KG1 (cell line): ENCODE data around the gene MCIDAS.
A peak's percentile ranks its signal among the peaks of the same experiment; 100 is the strongest.

Experiments
- DNase-seq: peaks from one replicate; lab custom pipeline; 2025; lab: John Stamatoyannopoulos, UW

Gene MCIDAS

DNA sequence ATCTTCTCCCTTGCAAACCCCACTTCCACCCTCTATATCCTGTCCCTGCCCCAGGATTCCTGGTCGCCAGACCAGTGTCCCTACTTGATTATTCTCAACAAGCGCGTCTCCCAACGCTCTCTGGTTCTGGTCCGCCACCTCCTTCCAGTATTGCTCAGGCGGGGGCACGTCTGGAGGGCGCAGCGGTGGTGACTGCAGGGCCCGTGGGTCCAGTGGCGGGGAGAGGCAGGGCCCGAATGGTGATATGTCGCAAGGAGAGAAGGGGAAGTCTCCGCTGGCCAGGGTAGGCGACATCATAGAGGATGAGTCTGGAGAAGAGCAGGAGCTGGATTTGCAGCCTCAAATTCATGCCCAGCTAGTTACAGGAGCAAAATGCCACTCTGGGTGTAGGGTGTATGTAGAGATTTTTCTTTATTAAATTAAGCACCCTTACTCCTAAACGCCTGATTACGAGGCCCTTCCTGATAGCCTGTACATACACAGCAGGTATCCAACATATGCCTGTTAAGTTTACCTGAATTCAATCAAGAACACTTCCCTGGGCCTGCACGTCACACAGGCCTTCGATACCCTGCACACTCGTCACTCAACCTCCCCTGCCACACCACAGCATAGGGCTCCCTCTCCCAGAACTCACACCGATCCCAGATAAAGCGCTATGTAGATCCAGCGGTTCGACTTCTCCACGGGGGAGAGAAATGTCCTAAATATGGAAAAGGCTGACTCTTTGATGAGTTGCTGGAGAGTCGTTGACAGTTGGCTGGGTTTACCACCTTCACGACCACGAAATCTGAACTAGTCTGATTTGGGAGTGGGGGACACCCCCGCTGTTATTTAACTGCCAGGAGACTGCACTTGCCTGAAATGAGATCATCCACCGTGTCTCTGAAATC lies 4.8 kb downstream of the MCIDAS start:
- DNase-seq = no peak

DNA sequence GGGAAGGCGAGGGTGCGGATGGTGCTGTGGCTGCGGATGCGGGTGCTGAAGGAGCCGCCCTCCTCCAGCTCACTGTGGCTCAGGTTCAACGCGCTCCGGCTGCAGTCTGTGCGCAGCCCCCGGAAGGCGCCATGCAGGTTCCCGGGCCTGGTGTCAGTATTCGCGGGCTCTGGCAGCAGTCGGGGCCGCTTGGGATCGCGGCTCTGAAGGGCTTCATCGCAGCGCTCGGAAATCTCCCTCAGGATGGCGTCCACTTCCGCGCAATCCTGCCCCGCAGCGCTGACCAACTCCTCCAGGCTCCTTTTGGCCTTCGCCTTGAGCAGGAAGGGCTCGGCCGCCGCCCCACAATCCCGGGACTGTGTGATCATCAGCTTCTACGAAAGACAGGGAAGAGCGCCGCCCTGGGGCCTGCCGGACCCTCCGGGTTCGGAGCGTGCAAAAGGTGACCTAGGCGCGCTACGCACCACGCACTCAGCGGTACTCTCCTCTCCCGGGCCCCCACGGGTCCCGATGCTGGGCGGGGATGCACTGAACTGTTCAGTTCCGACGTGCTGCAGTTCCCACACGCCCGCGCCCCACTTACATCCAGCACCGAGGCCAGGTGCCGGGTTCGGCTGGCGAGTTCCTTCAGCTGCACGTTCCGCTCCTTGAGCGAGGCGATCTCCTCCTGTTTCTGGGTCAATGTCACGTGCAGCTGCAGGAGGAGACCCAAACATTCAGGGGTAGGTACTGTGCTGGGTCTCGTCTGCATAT lies 6.5 kb downstream of the MCIDAS start:
- DNase-seq = no peak

DNA sequence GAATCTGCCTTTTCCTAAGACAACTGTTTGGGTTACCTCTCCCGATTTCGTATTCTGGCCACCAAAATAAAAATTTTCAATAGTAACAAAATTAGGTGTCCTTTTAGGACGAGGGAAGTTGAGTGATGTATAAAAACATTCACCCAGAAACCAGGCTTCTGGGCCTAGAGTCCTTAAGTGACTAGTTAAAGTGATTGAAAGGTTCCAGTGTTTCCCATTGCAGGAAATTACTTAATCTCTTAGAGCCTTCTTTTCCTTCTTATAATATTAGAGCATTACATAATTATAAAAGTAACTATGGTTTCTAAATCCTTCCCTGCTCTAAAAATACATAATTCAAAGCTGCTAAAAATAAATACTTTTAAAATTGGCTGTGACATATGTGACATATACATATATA lies 7.3 kb downstream of the MCIDAS start:
- no peak for DNase-seq

DNA sequence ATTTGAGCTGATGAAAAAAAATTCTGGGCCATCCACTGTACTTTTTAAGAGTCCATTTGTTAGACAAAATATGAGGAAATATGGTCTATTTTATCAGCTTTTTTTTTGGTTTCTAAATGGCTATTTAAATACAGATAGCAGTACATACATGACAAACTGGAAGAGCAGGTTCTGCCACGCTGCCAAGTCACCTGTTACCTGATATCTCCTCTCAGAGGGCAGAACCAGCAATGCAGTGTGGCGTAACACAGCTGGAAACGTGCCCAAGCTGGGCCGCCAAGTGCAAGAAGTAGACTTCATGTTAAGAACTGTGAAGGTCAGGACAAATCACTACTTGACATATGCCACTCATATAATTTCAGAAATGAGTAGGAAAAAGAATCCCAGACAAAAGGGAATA lies 8.1 kb downstream of the MCIDAS start:
- DNase-seq = no peak

DNA sequence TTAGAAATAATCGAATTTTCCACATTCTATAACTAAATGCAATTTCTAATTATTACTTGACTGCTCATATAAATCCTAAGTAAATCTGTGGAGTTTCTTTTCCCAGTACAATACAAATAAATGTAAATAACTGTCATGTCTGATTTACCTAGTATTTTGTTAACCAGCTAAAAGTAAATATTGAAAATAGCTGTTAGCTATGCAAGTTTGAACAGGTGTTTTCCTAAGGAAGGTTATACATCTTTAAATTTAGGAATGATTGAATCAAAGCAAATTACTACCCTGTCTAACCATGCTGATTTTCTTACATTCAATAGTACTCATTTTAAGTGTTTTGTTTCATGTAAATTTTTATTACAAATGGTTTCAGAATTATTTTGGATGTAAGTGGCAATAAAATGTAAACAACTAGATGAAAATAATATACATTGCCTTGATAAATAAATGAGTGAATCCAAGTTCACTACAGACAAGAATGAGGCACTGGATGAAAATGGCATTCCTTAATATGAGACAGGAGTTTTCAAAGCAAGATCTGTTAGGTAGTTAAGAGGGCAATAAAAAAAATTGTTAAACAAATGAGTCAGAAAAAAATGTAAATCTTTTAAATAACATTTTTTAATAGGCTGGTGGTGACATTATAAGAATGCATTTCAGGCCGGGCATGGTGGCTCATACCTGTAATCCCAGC lies 15.8 kb downstream of the MCIDAS start:
- no peak for DNase-seq

DNA sequence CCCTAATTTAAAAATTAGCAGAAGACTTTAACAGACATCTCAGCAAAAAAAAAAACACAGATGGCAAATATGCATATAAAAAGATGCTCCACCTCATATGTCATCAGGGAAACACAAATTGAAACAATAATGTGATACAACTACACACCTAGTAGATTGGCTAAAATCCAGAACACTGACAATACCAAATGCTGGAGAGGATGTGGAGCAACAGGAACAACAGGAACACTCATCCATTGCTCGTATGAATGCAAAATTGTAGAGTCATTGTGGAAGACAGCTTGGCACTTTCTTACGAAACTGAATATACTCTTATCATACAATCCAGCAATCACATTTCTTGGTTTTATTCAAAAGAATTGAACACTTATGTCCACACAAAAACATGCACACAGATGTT lies 22.1 kb downstream of the MCIDAS start:
- DNase-seq = no peak

DNA sequence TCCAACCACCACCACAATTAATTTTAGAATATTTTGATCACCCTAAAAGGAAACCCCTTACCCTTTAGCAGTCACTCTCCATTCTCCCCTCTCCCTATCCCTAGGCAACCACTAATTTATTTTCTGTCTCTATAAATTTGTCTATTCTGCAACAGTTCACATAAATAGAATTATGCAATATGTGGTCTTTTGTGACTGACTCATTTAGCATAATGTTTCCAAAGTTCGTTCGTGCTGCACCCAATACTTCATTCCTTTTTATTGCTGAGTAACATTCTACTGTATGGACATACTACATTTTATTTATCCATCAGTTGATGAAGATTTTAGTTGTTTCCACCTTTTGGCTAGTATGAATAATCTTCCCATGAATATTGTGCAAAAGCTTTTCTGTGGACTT lies 36.0 kb downstream of the MCIDAS start:
- no peak for DNase-seq

DNA sequence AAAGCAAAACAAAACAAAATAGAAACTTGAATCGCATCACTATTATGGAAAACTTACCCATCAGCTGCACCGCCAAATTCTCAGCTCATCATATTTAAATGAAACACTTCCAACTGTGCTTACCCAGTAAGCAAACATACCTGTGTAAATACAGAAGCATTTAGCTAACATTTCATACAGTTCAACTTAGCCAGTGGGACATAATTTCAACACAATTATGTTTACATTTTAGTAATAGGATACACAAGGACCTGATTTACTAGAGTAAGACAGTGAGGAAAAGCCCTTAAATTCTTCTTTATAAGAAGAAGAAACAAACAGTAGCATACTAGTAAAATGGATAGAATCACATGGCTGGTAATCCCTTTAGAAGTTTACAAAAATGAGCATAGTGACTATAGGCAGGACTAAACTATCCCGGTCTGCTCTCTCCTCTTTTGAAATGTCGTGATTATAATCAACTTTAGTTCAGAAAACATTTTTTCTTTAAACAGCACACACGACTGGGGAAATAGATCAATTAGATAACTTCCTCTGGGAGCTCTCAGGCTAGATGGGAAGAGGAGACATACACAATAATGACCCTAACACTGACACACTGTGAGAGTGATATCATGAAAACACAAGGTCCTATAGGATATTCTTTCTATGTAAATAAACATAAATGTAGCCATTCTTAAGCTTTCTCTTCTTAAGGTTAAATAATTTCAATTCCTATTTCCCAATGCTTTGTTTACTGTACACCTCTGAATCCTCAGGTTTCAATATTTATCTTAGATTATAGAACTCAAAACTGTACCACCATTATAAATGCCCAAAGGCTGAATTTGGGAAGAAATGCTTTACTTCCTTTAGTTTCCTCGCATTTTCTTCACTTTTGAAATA lies 38.2 kb downstream of the MCIDAS start:
- no peak for DNase-seq

DNA sequence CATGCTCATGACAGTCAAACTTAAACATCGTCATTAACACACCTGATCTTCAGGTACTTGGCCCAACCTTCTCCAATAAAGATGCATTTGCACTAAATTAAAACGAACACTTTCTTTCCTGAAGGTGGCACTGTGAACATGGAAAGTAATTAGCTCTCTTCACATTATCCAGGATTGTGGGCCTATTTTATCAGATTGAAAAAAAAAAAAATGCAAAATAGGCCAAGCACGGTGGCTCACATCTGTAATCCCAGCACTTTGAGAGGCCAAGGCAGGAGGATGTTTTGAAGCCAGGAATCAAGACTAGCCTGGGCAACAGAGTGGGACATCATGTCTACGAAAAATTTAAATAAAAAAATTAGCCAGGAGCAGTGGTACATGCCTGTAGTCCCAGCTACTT lies 39.7 kb downstream of the MCIDAS start:
- no peak for DNase-seq

DNA sequence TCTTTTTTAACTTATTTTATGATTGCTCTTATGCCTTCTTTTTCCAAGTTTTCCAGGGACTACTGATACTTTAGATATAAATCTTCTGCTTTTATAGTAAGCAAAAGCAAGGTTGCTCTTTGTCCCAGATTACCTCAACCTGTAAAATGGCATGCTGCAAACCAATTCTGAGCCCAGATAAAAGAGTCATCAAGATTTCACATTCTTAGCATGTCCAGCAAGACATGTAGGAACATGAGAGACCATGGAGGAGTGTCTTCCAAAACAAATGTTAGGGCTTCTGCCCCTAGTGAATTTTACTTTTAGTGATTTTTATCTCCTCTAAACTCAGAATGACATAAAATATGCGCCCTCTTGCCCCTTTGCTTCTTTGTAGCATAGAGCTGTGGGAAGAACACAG lies 47.1 kb downstream of the MCIDAS start:
- no peak for DNase-seq

DNA sequence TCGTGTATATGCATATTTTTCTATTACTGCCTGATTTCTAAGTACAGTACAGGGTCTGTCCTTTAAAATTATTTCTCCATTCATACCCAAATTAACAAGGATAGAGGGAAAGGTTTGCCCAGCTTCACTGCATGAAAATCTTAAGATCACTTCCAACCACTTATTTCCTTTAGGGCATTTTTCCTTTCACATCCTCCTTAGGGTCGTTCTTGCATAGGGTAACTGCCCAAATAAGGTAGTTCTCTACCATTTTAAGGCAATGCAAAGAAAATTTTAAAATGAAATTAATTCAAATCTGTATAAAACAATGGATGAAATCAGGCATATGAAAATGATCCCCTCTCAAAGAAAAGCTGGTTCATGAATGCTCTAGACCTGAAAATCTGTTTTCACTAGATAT lies 50.0 kb downstream of the MCIDAS start:
- DNase-seq = no peak

DNA sequence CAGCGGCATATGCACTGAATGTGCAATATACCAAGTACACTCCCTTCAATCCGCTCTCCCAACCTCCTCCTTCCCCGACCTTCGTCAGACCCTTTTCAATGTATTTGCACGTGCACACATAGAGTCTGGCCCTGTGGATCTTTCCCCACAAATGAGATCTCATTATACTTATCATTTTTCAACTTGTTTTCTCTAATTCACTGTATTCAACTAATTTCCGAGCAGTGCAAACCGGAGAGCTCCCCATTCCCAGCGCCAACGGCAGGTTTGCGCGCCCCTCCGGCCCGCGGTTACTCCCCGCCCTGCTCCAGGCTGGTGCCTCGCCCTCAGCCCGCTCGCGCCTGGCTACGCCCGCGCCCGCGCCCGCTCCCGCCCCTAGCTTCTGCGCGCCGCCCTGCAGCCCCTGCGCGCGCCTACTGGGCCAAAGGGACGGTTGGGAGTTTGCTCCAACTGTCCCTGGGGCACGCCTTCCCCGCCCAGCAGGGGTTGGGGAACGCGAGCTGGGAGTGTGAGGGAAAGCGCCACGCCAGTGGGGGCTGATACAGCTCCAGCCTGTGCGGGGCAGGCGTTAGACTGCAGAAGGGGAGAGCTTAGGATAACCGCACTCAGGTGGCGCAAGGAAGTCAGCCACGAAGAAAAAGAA lies 50.8 kb downstream of the MCIDAS start:
- DNase-seq = no peak

DNA sequence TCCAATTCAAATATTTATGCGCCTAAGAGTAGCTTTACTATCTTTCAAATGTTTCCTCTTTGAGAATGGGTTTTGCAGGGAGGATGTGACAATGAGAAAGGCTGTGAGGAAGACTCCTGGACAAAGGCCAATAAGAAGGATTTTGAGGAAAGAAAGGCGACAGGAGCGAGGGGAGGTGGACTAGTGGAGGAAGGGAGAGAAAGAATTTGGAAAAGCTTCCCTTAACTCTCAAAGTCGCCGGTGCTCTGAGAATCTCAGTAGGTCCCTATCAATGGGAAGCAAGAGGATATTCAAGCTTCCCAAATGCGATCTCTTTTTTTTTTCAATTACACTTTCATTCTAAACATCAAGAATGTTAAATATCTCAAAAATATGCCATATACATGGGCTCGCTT lies 51.3 kb downstream of the MCIDAS start:
- no peak for DNase-seq

DNA sequence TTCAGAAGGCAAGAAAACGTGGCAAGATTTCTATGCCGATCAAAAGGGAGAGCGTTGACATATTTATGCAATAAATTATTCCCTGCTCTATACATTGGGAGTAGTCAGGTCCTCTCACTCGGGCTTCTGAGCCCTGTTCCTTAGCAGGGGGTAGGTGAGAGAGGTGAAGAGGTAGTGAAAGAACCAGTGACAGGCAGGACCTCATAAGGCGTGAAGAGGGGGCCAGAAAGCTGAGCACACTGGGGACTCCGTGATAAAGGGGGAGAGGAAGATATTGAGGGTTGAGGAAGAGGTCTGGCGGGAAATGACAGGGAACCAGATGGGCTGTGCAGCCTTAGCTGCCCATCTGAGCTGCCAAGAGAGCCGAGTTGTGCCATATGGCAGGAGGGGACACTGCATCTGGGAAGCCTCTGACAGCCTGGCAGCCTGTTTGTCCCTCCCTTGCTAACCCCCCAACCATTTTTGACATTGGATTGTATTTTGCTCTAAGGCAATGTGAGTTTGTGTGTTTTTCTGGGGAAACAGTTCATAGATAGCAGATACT lies 53.4 kb downstream of the MCIDAS start:
- DNase-seq = no peak

DNA sequence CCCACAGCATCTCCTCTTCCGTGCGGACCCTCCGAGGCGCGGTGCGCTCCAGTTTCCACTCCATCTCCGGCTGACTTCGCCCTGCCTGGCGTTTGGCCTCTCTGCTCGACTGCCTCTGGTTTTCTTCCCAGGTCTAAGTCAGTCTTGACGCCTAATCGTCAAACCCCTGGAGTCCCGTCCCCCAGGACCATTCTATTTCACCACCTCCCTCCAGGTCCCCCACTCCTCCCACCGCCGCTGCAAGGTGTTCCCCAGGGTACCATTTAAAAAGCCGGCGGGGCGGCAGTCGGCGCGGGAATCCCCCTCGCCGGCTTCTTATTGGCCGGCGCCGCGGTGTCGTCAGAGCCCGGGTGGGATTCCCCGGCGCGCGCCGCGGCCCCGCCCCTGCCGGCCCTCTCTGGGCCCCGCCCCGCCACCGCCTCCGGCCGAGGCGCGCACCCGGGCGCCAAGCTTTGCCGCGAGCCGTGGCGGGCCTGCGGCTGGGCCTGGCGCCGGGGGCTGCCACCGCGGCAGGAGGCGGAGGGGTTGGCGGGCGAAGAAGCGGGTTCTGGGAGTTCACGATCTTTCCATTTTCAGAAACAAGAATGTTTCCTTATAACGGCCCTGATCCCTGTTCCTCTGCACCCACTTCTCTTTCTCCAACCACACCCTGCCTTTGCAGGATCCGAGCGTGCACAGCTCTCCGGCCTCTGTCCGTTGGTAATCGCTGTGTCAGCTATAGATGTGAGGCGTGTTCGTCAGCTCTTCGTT lies 54.0 kb downstream of the MCIDAS start, which contains the start of gene CDC20B:
TSS of gene CDC20B (minus strand) at position 241 of the 750 bp plus-strand sequence. CDS start at position 64, 177 bp downstream.
- DNase-seq = no peak

DNA sequence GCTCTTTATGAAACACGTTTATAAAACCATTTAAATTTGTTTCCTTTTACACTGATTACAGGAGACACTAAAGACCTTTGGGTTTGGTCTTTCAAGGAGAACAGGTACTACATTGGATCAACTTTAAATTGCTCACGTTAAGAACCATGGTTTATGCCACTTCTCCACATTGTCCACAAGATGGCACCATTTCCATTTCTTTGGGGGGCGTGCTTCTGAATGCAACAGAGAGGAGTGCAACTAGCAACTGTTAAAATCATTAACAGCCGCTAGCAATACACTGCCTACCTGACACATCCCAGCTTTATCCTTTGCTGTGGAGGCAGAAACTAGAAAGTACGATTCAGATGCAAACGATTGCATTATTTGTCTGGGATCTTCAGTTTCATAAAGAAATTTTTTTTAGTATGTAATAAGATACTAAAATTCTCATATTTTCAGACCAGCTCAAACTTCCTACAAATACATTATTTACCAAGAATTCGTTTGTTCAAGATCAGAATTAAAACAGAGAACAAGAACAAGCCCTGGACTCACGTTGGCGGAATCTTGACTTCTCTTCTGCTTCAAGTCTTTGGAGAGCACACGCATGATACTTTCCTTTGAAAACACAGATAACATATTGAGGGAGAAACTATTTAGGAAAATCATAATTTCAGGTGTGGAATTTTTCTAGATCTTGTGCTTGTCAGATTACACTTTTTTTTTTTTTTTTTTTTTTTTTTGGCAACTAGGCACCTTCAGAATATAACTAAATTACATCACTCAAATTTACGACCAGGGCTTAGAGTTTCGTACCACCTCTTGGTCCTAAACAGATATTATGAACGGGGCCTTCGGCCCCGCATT lies 54.8 kb downstream of the MCIDAS start:
- DNase-seq = peak; percentile 38

DNA sequence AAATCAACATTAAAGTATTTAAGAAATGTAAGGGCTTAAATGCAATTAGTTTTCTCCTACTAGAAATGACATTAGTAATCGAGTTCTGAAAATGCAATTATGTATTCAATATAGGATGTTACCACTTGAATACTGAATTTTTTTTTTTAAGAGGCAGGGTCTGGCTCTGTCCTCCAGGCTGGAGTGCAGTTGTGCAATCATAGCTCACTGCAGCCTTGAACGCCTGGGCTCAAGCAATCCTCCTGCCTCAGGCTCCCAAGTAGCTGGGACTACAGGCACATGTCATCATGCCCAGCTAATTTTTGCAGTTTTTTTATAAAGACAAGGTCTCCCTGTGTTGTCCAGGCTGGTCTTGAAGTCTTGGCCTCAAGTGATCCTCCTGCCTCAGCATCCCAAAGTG lies 55.6 kb downstream of the MCIDAS start:
- no peak for DNase-seq
